Esophagus squamous epithelium (tissue), 4 donors: ENCODE data around the gene HAO1.
"Not testable (repeated sequence)": the region's sequence is repeated elsewhere in the genome, so short reads cannot be mapped to it uniquely, and the experiment has no call there.

Experiments used
- CTCF ChIP-seq, 6 experiments: fragments of 450-650 bp in 4 of 6; fragments of 200-600 bp in 2 of 6; sonication (generic) in 2 of 6; IDR thresholded peaks; one replicate each; pipeline ENCODE4 v1.5.1; 2016 to 2019; ENCODE audit warnings: antibody characterized with exemption in 6 of 6, mild to moderate bottlenecking in 4 of 6, moderate library complexity in 4 of 6
- POLR2A ChIP-seq, 4 donors: fragments of 450-650 bp; IDR thresholded peaks; one replicate each; pipeline ENCODE4 v1.6.1; 2017; ENCODE audit warnings: antibody characterized with exemption in 4 of 4, mild to moderate bottlenecking in 4 of 4, moderate library complexity in 3 of 4

- TF ChIP-seq CTCF, POLR2A (IDR thresholded peaks at IDR 0.05): not testable (repeated sequence)
Measured at GRCh38 chr20:7956561-7956960, 16.3 kb upstream of the HAO1 start.
